HG03521 (cell line): ENCODE data around the gene DPH7.
"Not testable (repeated sequence)": the region's sequence is repeated elsewhere in the genome, so short reads cannot be mapped to it uniquely, and the experiment has no call there.

Experiments
- ATAC-seq: cut with Tn5 transposase; IDR thresholded peaks from one replicate; pipeline ENCODE4 v1.9.1; 2021; ENCODE audit warnings: mild to moderate bottlenecking, moderate library complexity; ENCODE audit not compliant: unreplicated experiment

The DPH7 gene

GRCh38 chr9:137550958-137551263 lies 27.8 kb downstream of the DPH7 start:
- not testable (repeated sequence) for ATAC-seq

- no peak for ATAC-seq
These were observed 28.5 kb downstream of the DPH7 start, which contains the start of gene PNPLA7 for GRCh38 chr9:137550231-137550621. TSS of gene PNPLA7 (minus strand) at chr9:137550402. CDS start at chr9:137550197, 205 bp downstream.

- no peak for ATAC-seq
These were observed 30.8 kb downstream of the DPH7 start for GRCh38 chr9:137547687-137548543.

GRCh38 chr9:137545123-137545522 lies 33.6 kb downstream of the DPH7 start:
- ATAC-seq, result no peak

- ATAC-seq, result no peak
These were observed 34.5 kb downstream of the DPH7 start for GRCh38 chr9:137544176-137544760.

- ATAC-seq, result no peak
These were observed 35.3 kb downstream of the DPH7 start for GRCh38 chr9:137543237-137543963.

- no peak for ATAC-seq
These were observed 36.2 kb downstream of the DPH7 start for GRCh38 chr9:137542486-137542885.

- no peak for ATAC-seq
These were observed 38.2 kb downstream of the DPH7 start for GRCh38 chr9:137540536-137540935.

- no peak for ATAC-seq
These were observed 40.7 kb downstream of the DPH7 start for GRCh38 chr9:137538058-137538457.

- ATAC-seq, result not testable (repeated sequence)
These were observed 42.1 kb downstream of the DPH7 start for GRCh38 chr9:137536594-137537131.

- ATAC-seq, result no peak
These were observed 43.7 kb downstream of the DPH7 start for GRCh38 chr9:137535120-137535428.

- ATAC-seq, result no peak
These were observed 44.2 kb downstream of the DPH7 start for GRCh38 chr9:137534256-137535119.

GRCh38 chr9:137532891-137533468 lies 45.7 kb downstream of the DPH7 start:
- ATAC-seq, result not testable (repeated sequence)

- no peak for ATAC-seq
These were observed 47.5 kb downstream of the DPH7 start for GRCh38 chr9:137531099-137531765.

- ATAC-seq, result no peak
These were observed 48.4 kb downstream of the DPH7 start for GRCh38 chr9:137530331-137530730.

- ATAC-seq, result no peak
These were observed 53.8 kb downstream of the DPH7 start for GRCh38 chr9:137524981-137525317.

GRCh38 chr9:137524161-137524980 lies 54.4 kb downstream of the DPH7 start:
- ATAC-seq, result no peak

- no peak for ATAC-seq
These were observed 55.8 kb downstream of the DPH7 start for GRCh38 chr9:137522746-137523455.
